ENCODE data around the gene TSEN54.

TSEN54 gene

DNA sequence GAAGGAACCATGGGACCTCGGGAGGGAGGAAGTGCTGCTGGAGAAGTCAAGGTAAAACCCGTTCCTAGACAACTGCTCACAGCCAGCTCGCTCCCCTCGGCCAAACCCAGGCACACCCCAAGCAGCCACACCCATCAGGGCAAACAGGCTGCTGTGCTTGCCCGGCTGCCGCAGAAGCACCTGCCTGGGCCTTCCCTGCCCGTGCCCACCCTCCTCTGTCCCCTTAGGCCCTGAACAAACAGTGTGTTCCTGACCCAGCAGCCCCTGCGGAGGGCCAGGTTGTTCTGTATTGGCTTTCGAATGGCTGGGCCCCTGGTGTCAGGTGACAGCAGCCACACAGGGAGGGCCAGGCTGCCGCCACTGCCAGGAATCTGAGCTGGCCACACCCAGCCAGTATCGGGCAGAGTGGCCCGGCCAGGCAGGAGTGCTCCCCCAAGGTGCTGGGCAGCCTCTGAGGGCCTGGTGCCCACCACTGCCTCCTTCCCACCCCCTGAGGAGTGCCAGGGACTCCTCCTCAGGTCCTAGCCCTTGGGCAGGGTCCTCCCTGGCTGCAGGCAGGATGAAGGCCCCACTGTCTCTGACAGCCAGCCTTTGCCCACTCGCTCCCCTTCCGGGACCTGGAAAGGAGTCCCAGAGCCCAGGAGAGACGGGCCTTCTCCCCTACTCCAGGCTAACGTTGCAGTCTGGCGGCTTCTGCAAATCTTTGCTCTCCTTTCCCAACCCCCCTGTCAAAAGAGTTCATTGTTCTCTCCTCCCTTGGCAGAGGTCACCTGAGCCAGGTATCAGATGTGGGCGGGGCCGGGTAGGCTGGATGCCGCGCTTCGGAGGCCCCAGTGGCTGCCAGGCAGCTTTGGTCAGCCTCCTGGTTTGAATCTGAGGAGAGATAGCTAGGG, 33.2 kb downstream of the TSEN54 start:
- Histone ChIP-seq H3K79me2 (no peaks in the 10 kb centered on the region), H3K4me3 (ENCODE audit: low read depth, low read length) (peak overlapping the region; percentile 56), H3K4me1 (peaks cover 23% of the 10 kb centered on the region), H3K9me3 (ENCODE audit: control insufficient read depth, low read length) (no peaks in the 10 kb centered on the region), H3K36me3 (ENCODE audit: control insufficient read depth, insufficient read depth, low read length) (no peaks in the 10 kb centered on the region), H3K27me3 (ENCODE audit: control insufficient read depth, insufficient read depth, low read length) (no peaks in the 10 kb centered on the region), H3K27ac (peak overlapping the region; percentile 100), H3K4me2 (ENCODE audit: low read length) (peak overlapping the region; percentile 92), H2AFZ (peak overlapping the region; percentile 93), H3K9ac (peak overlapping the region; percentile 69)
- TF ChIP-seq, protein P1, sequence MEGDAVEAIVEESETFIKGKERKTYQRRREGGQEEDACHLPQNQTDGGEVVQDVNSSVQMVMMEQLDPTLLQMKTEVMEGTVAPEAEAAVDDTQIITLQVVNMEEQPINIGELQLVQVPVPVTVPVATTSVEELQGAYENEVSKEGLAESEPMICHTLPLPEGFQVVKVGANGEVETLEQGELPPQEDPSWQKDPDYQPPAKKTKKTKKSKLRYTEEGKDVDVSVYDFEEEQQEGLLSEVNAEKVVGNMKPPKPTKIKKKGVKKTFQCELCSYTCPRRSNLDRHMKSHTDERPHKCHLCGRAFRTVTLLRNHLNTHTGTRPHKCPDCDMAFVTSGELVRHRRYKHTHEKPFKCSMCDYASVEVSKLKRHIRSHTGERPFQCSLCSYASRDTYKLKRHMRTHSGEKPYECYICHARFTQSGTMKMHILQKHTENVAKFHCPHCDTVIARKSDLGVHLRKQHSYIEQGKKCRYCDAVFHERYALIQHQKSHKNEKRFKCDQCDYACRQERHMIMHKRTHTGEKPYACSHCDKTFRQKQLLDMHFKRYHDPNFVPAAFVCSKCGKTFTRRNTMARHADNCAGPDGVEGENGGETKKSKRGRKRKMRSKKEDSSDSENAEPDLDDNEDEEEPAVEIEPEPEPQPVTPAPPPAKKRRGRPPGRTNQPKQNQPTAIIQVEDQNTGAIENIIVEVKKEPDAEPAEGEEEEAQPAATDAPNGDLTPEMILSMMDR (IDR thresholded peaks at IDR 0.05), result no peak

DNA sequence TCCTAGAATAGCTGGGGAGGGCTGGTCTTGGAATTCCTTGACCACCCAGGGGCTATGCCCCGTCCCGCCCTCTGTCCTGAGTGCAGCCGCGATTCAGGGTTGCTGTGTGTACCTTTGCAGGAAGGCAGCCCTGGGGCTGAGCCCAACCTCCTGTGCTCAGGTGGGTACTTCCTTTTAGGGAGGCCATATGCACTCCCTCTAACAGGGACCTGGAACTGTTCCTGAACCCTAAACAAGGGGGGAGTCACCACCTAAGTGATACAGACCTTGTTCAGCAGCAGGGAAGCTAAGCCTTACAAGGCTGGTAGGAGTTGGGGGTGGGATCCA, 33.8 kb downstream of the TSEN54 start:
- Histone ChIP-seq H3K27ac (peak overlapping the region; percentile 100), H3K9ac (no peak overlapping the region)

DNA sequence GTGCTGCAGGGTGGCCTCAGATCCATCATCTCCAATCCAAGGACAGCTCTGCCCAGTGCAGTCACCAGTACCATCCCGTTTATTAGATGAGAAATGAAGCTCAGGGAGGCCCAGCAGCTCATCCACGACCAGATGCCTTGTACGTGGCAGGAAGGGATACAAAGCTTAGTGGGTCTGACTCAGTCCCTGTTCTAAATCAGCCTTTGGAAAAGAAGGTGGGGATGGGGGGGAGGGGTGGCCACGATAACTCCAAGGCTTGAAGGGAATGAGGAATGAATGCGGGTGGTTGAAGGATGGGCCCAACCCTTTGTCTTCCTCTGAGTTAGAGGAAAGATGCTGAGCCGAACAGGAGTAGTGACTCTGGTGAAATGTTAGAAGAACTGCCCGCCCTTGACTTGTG, 34.9 kb downstream of the TSEN54 start:
- Histone ChIP-seq H3K4me3 (ENCODE audit: low read depth, low read length) (no peak overlapping the region), H3K27me3 (ENCODE audit: control insufficient read depth, insufficient read depth, low read length) (no peaks in the 10 kb centered on the region), H3K36me3 (ENCODE audit: control insufficient read depth, insufficient read depth, low read length) (no peaks in the 10 kb centered on the region), H3K9me3 (ENCODE audit: control insufficient read depth, low read length) (no peaks in the 10 kb centered on the region), H3K27ac (peak overlapping the region; percentile 100), H3K79me2 (peaks cover 4% of the 10 kb centered on the region), H2AFZ (peak overlapping the region; percentile 60), H3K4me2 (ENCODE audit: low read length) (no peak overlapping the region), H3K4me1 (peaks cover 23% of the 10 kb centered on the region), H3K9ac (no peak overlapping the region)
- TF ChIP-seq, protein P1 (IDR thresholded peaks at IDR 0.05), result no peak

More for the DNA sequence above, 33.8 kb downstream of the TSEN54 start:
- TF ChIP-seq, protein P1 (IDR thresholded peaks at IDR 0.05), result no peak
- Histone ChIP-seq H3K79me2 (peaks cover 2% of the 10 kb centered on the region), H3K4me2 (ENCODE audit: low read length) (peak overlapping the region; percentile 92), H2AFZ (peak overlapping the region; percentile 93), H3K4me3 (ENCODE audit: low read depth, low read length) (peak overlapping the region; percentile 56), H3K4me1 (peaks cover 23% of the 10 kb centered on the region), H3K9me3 (ENCODE audit: control insufficient read depth, low read length) (no peaks in the 10 kb centered on the region), H3K27me3 (ENCODE audit: control insufficient read depth, insufficient read depth, low read length) (no peaks in the 10 kb centered on the region), H3K36me3 (ENCODE audit: control insufficient read depth, insufficient read depth, low read length) (no peaks in the 10 kb centered on the region)

DNA sequence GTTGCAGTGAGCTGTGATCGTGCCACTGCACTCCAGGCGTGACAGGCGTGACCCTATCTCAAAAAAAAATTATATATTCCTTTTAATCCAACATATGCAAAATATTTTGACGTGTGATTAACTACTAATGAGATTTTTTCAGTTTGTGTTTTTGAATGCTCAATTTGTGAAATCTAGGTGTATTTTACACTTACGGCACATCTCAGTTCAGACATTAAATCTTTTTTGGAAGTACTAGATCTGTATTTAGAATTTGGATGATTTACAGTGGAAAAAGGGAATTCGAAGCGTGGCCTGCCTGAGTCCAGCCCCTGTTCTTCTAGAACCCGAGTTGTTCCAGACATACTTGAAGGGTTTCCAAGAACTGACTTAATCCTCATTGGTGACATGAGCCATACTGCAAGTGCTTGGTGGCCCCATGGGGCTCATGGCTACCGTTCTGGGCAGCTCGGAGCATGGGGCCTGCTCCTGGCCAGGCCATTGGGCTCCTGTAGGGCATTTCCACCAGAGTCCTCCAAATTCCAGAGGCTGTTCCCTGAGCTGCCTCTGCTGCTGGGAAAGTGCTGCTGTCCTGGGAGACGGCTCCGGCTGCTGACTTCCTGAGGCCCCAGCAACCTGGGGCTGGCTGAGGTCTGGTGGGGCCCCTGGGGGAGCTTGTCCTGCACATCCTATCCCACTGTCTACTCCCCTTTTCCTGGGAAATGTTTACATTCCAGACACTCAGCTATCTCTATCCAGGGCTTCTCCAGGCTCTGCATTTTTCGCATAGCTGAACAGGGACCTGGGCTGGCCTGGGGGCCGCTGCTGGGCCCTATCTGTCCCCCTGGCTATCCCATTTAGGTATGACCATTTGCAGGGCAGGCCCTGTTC, 36.3 kb downstream of the TSEN54 start:
- no peak overlapping the region for H3K9ac ChIP-seq
- no peaks in the 10 kb centered on the region for H3K36me3 ChIP-seq (ENCODE audit: control insufficient read depth, insufficient read depth, low read length)
- no peak overlapping the region for H3K4me3 ChIP-seq (ENCODE audit: low read depth, low read length)
- peaks cover 4% of the 10 kb centered on the region for H3K79me2 ChIP-seq
- no peak overlapping the region for H3K27ac ChIP-seq
- no peaks in the 10 kb centered on the region for H3K9me3 ChIP-seq (ENCODE audit: control insufficient read depth, low read length)
- TF ChIP-seq, protein P1 (IDR thresholded peaks at IDR 0.05), result no peak
- H3K27me3 ChIP-seq (ENCODE audit: control insufficient read depth, insufficient read depth, low read length), result no peaks in the 10 kb centered on the region
- H2AFZ ChIP-seq, result no peak overlapping the region
- peaks cover 29% of the 10 kb centered on the region for H3K4me1 ChIP-seq
- no peak overlapping the region for H3K4me2 ChIP-seq (ENCODE audit: low read length)
